Activated B cell treated with CpG ODN at 0.5 μM for 24 hours (primary cell): ENCODE data around the gene SPANXN4. TPM values are rescaled to one million over a fixed set of nuclear protein-coding genes. Genes with fewer than 3 reads are reported as not detected.

Source experiments
- ATAC-seq: fragments of 200-7000 bp; cut with Tn5 transposase; one replicate; pipeline ENCODE4 v1.10.0; 2021; ENCODE audit warnings: low read depth, mild to moderate bottlenecking, moderate library complexity
- CTCF ChIA-PET: fragments of 350-600 bp; sonication (Branson Sonifier 250); formaldehyde crosslinking; loops from one replicate; lab custom pipeline; 2021; ENCODE audit warnings: antibody characterized with exemption; lab: Charles Lee
- POLR2A ChIA-PET: fragments of 350-600 bp; sonication (Branson Sonifier 250); formaldehyde crosslinking; loops from one replicate; lab custom pipeline; 2021; ENCODE audit warnings: antibody characterized with exemption; lab: Charles Lee
- DNase-seq: peaks from one replicate; pipeline ENCODE4 v3.0.0; 2022
- H3K27ac Mint-ChIP-seq: one replicate; pipeline ENCODE4 v1.8.0; 2020; ENCODE audit warnings: mixed read lengths
- H3K27me3 Mint-ChIP-seq: one replicate; pipeline ENCODE4 v1.8.0; 2021; ENCODE audit warnings: mixed read lengths
- H3K36me3 Mint-ChIP-seq: one replicate; pipeline ENCODE4 v1.8.0; 2021; ENCODE audit warnings: low read depth, mixed read lengths
- H3K4me1 Mint-ChIP-seq: one replicate; pipeline ENCODE4 v1.8.0; 2021; ENCODE audit warnings: mixed read lengths
- H3K4me3 Mint-ChIP-seq: one replicate; pipeline ENCODE4 v1.8.0; 2020; ENCODE audit warnings: mild to moderate bottlenecking, mixed read lengths
- H3K9me3 Mint-ChIP-seq: one replicate; pipeline ENCODE4 v1.8.0; 2020; ENCODE audit warnings: mixed read lengths
- CTCF ChIP-seq: fragments of 200-600 bp; IDR thresholded peaks from one replicate; pipeline ENCODE4 v1.8.0; 2022; ENCODE audit warnings: antibody characterized with exemption, mild to moderate bottlenecking
- intact Hi-C: fragments of 100-400 bp; cut with micrococcal nuclease; formaldehyde crosslinking; loops from one replicate; pipeline ENCODE4 v1.15.1; 2024
- total RNA-seq: library from RNA; stranded (reverse); gene quantifications from 2 replicates; pipeline ENCODE4 v1.2.3, GENCODE V29; 2022

The SPANXN4 gene
- total RNA-seq, 1 donor from 2014 or later, result not detected

- ChIA-PET POLR2A (no interaction called here), CTCF (no interaction called here)
- Mint-ChIP-seq H3K27ac (no peak overlapping the region), H3K9me3 (no peaks in the 10 kb centered on the region), H3K36me3 (no peaks in the 10 kb centered on the region), H3K4me1 (no peaks in the 10 kb centered on the region), H3K27me3 (no peaks in the 10 kb centered on the region), H3K4me3 (no peak overlapping the region)
- ATAC-seq (no peak), DNase-seq (no peak)
- no peak for TF ChIP-seq CTCF
- intact Hi-C loops, result no loop called here
These were observed 27.1 kb upstream of the SPANXN4 start for GRCh38 chrX:142998447-142999198.

DNA sequence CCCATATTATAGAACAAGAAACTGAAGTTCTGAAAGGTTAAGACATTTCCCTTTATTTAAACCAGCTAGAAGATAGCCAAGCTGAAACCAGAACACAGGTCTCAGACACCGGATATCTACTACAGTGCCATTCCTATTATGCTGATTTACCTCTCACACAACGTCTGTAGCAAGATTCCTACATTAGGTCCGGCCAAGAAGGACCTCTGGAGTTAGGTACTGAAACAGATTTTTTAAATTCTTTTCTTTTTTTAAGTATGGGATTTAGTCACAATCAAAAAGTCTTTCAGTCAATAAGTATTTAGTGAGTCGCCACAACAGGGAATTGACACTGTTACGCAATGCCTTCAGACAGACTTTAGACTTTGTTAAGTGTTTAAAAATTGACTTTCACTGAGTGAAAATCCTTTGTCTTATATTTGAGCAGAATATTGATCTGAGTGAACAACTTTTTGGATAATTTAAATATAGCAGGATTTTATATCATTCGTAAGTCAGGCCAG lies 26.5 kb upstream of the SPANXN4 start:
- no peak for TF ChIP-seq CTCF
- Mint-ChIP-seq H3K4me3 (no peak overlapping the region), H3K27ac (no peak overlapping the region), H3K36me3 (no peaks in the 10 kb centered on the region), H3K27me3 (no peaks in the 10 kb centered on the region), H3K9me3 (no peaks in the 10 kb centered on the region), H3K4me1 (no peaks in the 10 kb centered on the region)
- intact Hi-C loops, result no loop called here
- POLR2A ChIA-PET, result no interaction called here
- CTCF ChIA-PET, result no interaction called here
- no peak for DNase-seq
- no peak for ATAC-seq

- no peaks in the 10 kb centered on the region for H3K27me3 Mint-ChIP-seq
These were observed 23.5 kb upstream of the SPANXN4 start for GRCh38 chrX:143002206-143002605.

DNA sequence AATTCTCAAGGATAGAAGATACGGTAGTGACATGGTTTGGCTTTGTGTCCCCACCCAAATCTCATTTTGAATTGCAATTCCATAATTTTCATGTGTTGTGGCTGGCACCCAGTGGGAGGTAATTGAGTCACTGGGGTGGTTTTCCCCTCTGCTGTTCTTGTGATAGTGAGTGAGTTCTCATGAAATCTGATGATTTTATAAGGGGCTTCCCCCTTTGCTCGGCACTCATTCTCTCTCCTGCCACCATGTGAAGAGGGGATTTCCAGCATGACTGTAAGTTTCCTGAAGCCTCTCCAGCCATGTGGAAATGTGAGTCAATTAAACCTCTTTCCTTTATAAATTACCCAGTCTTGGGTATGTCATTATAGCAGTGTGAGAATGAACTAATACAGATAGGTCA lies 8.5 kb upstream of the SPANXN4 start:
- peaks cover 4% of the 10 kb centered on the region for H3K9me3 Mint-ChIP-seq
- no peak for TF ChIP-seq CTCF
- no peaks in the 10 kb centered on the region for H3K36me3 Mint-ChIP-seq
- DNase-seq (no peak), ATAC-seq (no peak)
- no peak overlapping the region for H3K27ac Mint-ChIP-seq
- no peaks in the 10 kb centered on the region for H3K4me1 Mint-ChIP-seq
- H3K27me3 Mint-ChIP-seq, result no peaks in the 10 kb centered on the region
- intact Hi-C loops, result no loop called here
- no peak overlapping the region for H3K4me3 Mint-ChIP-seq
- POLR2A ChIA-PET, result no interaction called here
- CTCF ChIA-PET, result no interaction called here

More at GRCh38 chrX:143002206-143002605, 23.5 kb upstream of the SPANXN4 start:
- Mint-ChIP-seq H3K9me3 (no peaks in the 10 kb centered on the region), H3K27ac (no peak overlapping the region), H3K36me3 (no peaks in the 10 kb centered on the region), H3K4me3 (no peak overlapping the region), H3K4me1 (no peaks in the 10 kb centered on the region)
- ATAC-seq (no peak), DNase-seq (no peak)
- ChIA-PET CTCF (no interaction called here), POLR2A (no interaction called here)
- no peak for TF ChIP-seq CTCF
- intact Hi-C loops, result no loop called here

DNA sequence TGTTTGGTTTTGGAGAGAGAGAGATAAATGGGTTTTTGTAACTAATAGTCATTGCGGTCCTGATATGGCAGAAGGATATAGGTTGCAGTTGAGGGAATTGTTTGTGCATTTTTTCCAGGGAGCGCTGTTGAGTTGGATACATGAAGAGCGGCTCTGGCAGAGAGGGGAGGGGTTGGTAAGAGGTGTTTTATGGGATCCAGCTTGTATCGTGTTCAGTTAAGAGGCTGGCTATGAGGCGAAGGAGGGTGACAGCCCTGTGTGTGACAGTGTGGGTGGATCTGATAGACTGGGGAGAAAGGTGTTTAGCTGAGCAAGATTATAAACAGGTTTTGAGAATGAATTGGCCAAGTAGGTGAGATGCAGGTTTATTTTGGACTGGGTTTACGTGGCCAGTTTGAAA lies 1.5 kb downstream of the SPANXN4 start:
- ChIA-PET CTCF (no interaction called here), POLR2A (no interaction called here)
- TF ChIP-seq CTCF, result no peak
- H3K9me3 Mint-ChIP-seq, result no peaks in the 10 kb centered on the region
- no peak overlapping the region for H3K27ac Mint-ChIP-seq
- ATAC-seq (no peak), DNase-seq (no peak)
- H3K4me1 Mint-ChIP-seq, result no peaks in the 10 kb centered on the region
- no peak overlapping the region for H3K4me3 Mint-ChIP-seq
- intact Hi-C loops, result no loop called here
- no peaks in the 10 kb centered on the region for H3K36me3 Mint-ChIP-seq
- no peaks in the 10 kb centered on the region for H3K27me3 Mint-ChIP-seq
